H9 (cell line): ENCODE measurements around the gene TIMP1. TPM values are rescaled to one million over a fixed set of nuclear protein-coding genes. Genes with fewer than 3 reads are reported as not detected.

Experiments
- DNase-seq: peaks from one replicate; pipeline ENCODE4 v3.0.0-alpha.2; 2017
- H2AFZ ChIP-seq: one replicate; pipeline ENCODE4 v1.6.1; 2013; ENCODE audit warnings: mild to moderate bottlenecking, low read length, control low read depth, moderate library complexity
- H2AK5ac ChIP-seq: 2 replicates; pipeline ENCODE4 v1.6.1; 2013; ENCODE audit warnings: low read length, control low read depth, mixed read lengths; ENCODE audit not compliant: insufficient read length
- H2BK120ac ChIP-seq: one replicate; pipeline ENCODE4 v1.6.1; 2013; ENCODE audit warnings: low read depth, mild to moderate bottlenecking, low read length, control low read depth, inconsistent platforms; ENCODE audit not compliant: poor library complexity, severe bottlenecking
- H2BK12ac ChIP-seq: 2 replicates; pipeline ENCODE4 v1.6.1; 2013; ENCODE audit warnings: low read length, control low read depth, mixed read lengths, low read depth; ENCODE audit not compliant: insufficient read length
- H2BK15ac ChIP-seq: 2 replicates; pipeline ENCODE4 v1.6.1; 2013; ENCODE audit warnings: low read depth, low read length, control low read depth
- H2BK20ac ChIP-seq: one replicate; pipeline ENCODE4 v1.6.1; 2013; ENCODE audit warnings: low read depth, mild to moderate bottlenecking, low read length, control low read depth, inconsistent platforms; ENCODE audit not compliant: poor library complexity, severe bottlenecking
- H2BK5ac ChIP-seq: 2 replicates; pipeline ENCODE4 v1.6.1; 2013; ENCODE audit warnings: low read length, control low read depth, mixed read lengths; ENCODE audit not compliant: insufficient read length
- H3K14ac ChIP-seq: 2 replicates; pipeline ENCODE4 v1.6.1; 2013; ENCODE audit warnings: low read length, control low read depth; ENCODE audit not compliant: insufficient read depth
- H3K18ac ChIP-seq: 2 replicates; pipeline ENCODE4 v1.6.1; 2013; ENCODE audit warnings: low read depth, mild to moderate bottlenecking, mixed read lengths, low read length, control low read depth; ENCODE audit not compliant: insufficient read length
- H3K23ac ChIP-seq: 2 replicates; pipeline ENCODE4 v1.6.1; 2013; ENCODE audit warnings: low read length, control low read depth, mixed read lengths, low read depth; ENCODE audit not compliant: insufficient read length
- H3K23me2 ChIP-seq: 2 replicates; pipeline ENCODE4 v1.6.1; 2013; ENCODE audit warnings: low read depth, mild to moderate bottlenecking, mixed read lengths, low read length, control low read depth; ENCODE audit not compliant: insufficient read length, poor library complexity, severe bottlenecking
- H3K27ac ChIP-seq: 2 replicates; pipeline ENCODE4 v1.5.1; 2013; ENCODE audit warnings: low read length, control low read depth, mixed read lengths, low read depth; ENCODE audit not compliant: insufficient read length
- H3K27me3 ChIP-seq: 2 replicates; pipeline ENCODE4 v1.6.1; 2013; ENCODE audit warnings: low read length, control low read depth, inconsistent platforms; ENCODE audit not compliant: insufficient read depth
- H3K4ac ChIP-seq: 2 replicates; pipeline ENCODE4 v1.6.1; 2013; ENCODE audit warnings: low read depth, mild to moderate bottlenecking, control low read depth, inconsistent platforms, low read length, moderate library complexity
- H3K4me1 ChIP-seq: 2 replicates; pipeline ENCODE4 v1.6.1; 2013; ENCODE audit warnings: low read length, control low read depth, inconsistent platforms; ENCODE audit not compliant: insufficient read depth
- H3K4me2 ChIP-seq: 2 replicates; pipeline ENCODE4 v1.6.1; 2013; ENCODE audit warnings: low read length, control low read depth, mixed read lengths; ENCODE audit not compliant: insufficient read length, insufficient read depth
- H3K56ac ChIP-seq: 2 replicates; pipeline ENCODE4 v1.6.1; 2013; ENCODE audit warnings: low read depth, mild to moderate bottlenecking, mixed read lengths, low read length, control low read depth; ENCODE audit not compliant: insufficient read length
- H3K79me1 ChIP-seq: 2 replicates; pipeline ENCODE4 v1.6.1; 2013; ENCODE audit warnings: low read depth, mild to moderate bottlenecking, moderate library complexity, low read length, control low read depth, inconsistent platforms; ENCODE audit not compliant: insufficient read depth, poor library complexity, severe bottlenecking
- H3K79me2 ChIP-seq: 2 replicates; pipeline ENCODE4 v1.6.1; 2013; ENCODE audit warnings: low read length, control low read depth, inconsistent platforms; ENCODE audit not compliant: insufficient read depth
- H3K9ac ChIP-seq: 2 replicates; pipeline ENCODE4 v1.6.1; 2013; ENCODE audit warnings: low read length, control low read depth, mixed read lengths; ENCODE audit not compliant: insufficient read length; ENCODE audit errors: extremely low read depth
- H3K9me3 ChIP-seq: one replicate; pipeline ENCODE4 v1.6.1; 2013; ENCODE audit warnings: low read depth, low read length, inconsistent platforms; ENCODE audit not compliant: control insufficient read depth
- H3T11ph ChIP-seq: one replicate; pipeline ENCODE4 v1.6.1; 2013; ENCODE audit warnings: mild to moderate bottlenecking, low read length, control low read depth, inconsistent platforms
- H4K20me1 ChIP-seq: one replicate; pipeline ENCODE4 v1.6.1; 2013; ENCODE audit not compliant: control insufficient read depth, insufficient read length, insufficient read depth
- H4K5ac ChIP-seq: 2 replicates; pipeline ENCODE4 v1.6.1; 2013; ENCODE audit warnings: low read depth, mild to moderate bottlenecking, mixed read lengths, low read length, control low read depth; ENCODE audit not compliant: insufficient read length
- H4K8ac ChIP-seq: replicated peaks from 2 replicates; pipeline ENCODE4 v1.6.1; 2013; ENCODE audit warnings: low read length, control low read depth, mixed read lengths, low read depth; ENCODE audit not compliant: insufficient read length
- H4K91ac ChIP-seq: 2 replicates; pipeline ENCODE4 v1.6.1; 2013; ENCODE audit warnings: low read depth, mild to moderate bottlenecking, moderate library complexity, mixed read lengths, low read length, control low read depth; ENCODE audit not compliant: insufficient read length
- H3K27ac Mint-ChIP-seq, 3 experiments: 2 replicates in 2 of 3; 3 replicates in 1 of 3; pipeline ENCODE4 v1.8.0; 2020 to 2021; ENCODE audit warnings: mixed read lengths in 3 of 3, mild to moderate bottlenecking in 1 of 3, moderate library complexity in 1 of 3
- H3K27me3 Mint-ChIP-seq: 2 replicates; pipeline ENCODE4 v1.8.0; 2021; ENCODE audit warnings: low read depth, mild to moderate bottlenecking, moderate library complexity, mixed read lengths
- H3K36me3 Mint-ChIP-seq, 3 experiments: 2 replicates in 2 of 3; 3 replicates in 1 of 3; pipeline ENCODE4 v1.8.0; 2020 to 2021; ENCODE audit warnings: low read depth in 3 of 3, mixed read lengths in 3 of 3; ENCODE audit not compliant: insufficient read depth in 1 of 3
- H3K4me1 Mint-ChIP-seq, 2 experiments: 2 replicates each; pipeline ENCODE4 v1.8.0; 2020; ENCODE audit warnings: mixed read lengths in 2 of 2
- H3K4me3 Mint-ChIP-seq, 2 experiments: 2 replicates in 1 of 2; 3 replicates in 1 of 2; pipeline ENCODE4 v1.8.0; 2020 to 2021; ENCODE audit warnings: mild to moderate bottlenecking in 2 of 2, mixed read lengths in 2 of 2, moderate library complexity in 1 of 2
- H3K9me3 Mint-ChIP-seq, 2 experiments: 2 replicates in 1 of 2; 3 replicates in 1 of 2; pipeline ENCODE4 v1.8.0; 2020; ENCODE audit warnings: mild to moderate bottlenecking in 2 of 2, mixed read lengths in 2 of 2, moderate library complexity in 1 of 2
- CTCF ChIP-seq: fragments of 200-600 bp; sonication (generic); conservative IDR thresholded peaks from 3 replicates; pipeline ENCODE4 v1.8.0; 2021; ENCODE audit warnings: antibody characterized with exemption, mild to moderate bottlenecking
- WGBS: extraction: QIAGEN DNeasy Blood & Tissue Kit; methylation state at CpG from one replicate; pipeline ENCODE4 v1.1.7; 2013; ENCODE audit warnings: missing lambda C conversion rate, low lambda C conversion rate, mixed read lengths; ENCODE audit not compliant: insufficient read length; ENCODE audit errors: extremely low coverage; 5-methylcytosine and 5-hydroxymethylcytosine counted together
- total RNA-seq: library from RNA; stranded (reverse); gene quantifications from 2 replicates; pipeline ENCODE4 v1.2.1, GENCODE V29; 2021

TIMP1 gene
- total RNA-seq, 1 experiment from 2014 or later = 65.1 TPM

- Histone ChIP-seq H2BK20ac (no peak overlapping the region), H3K4me2 (no peak overlapping the region), H4K8ac (no peak overlapping the region), H3K79me1 (no peaks in the 10 kb centered on the region), H3K79me2 (no peaks in the 10 kb centered on the region), H3K9ac (no peak overlapping the region), H4K20me1 (no peaks in the 10 kb centered on the region), H2BK12ac (no peak overlapping the region), H2BK120ac (no peak overlapping the region), H4K5ac (no peak overlapping the region), H2BK15ac (no peak overlapping the region), H3K56ac (no peak overlapping the region), H3K14ac (no peak overlapping the region), H3K23ac (no peak overlapping the region), H3K18ac (no peak overlapping the region), H2BK5ac (no peak overlapping the region), H3T11ph (no peak overlapping the region), H3K9me3 (peaks cover 48% of the 10 kb centered on the region), H3K4me1 (no peaks in the 10 kb centered on the region), H3K23me2 (no peaks in the 10 kb centered on the region), H3K4ac (no peak overlapping the region), H2AFZ (no peak overlapping the region), H2AK5ac (no peak overlapping the region), H4K91ac (no peak overlapping the region), H3K27me3 (no peaks in the 10 kb centered on the region), H3K27ac (no peak overlapping the region)
- TF ChIP-seq CTCF = no peak
- Mint-ChIP-seq H3K36me3 (peaks cover 6 to 11% (median 7%) of the 10 kb centered on the region in 3 experiments; a peak in 6 of 7 replicates), H3K27me3 (no peaks in the 10 kb centered on the region), H3K4me1 (peaks cover 0 to 4% of the 10 kb centered on the region in 2 experiments; a peak in 1 of 4 replicates), H3K27ac (no peak overlapping the region), H3K9me3 (peaks cover 54 to 70% of the 10 kb centered on the region in 2 experiments), H3K4me3 (no peak overlapping the region)
- no CpG with 5 or more reads among the region's 5 CpGs for WGBS
- no peak for DNase-seq
These were observed 8.7 kb downstream of the TIMP1 start for GRCh38 chrX:47590984-47591383.
